PC-9 (cell line): ENCODE results near the gene PSG5. TPM values are rescaled to one million over a fixed set of nuclear protein-coding genes. Genes with fewer than 3 reads are reported as not detected.
"Not testable (repeated sequence)": the region's sequence is repeated elsewhere in the genome, so short reads cannot be mapped to it uniquely, and the experiment has no call there.

Source experiments
- BruUV-seq: library from RNA; stranded (reverse); fragments of 400-500 nt; replicated peaks from 2 replicates; lab custom pipeline; 2021; lab: Mats Ljungman, UMichigan
- CTCF ChIA-PET: fragments of 300-600 bp; sonication (Branson Sonifier 250); formaldehyde crosslinking; loops from one replicate; lab custom pipeline; 2022; ENCODE audit warnings: antibody characterized with exemption; lab: Charles Lee
- POLR2A ChIA-PET: fragments of 300-600 bp; sonication (Branson Sonifier 250); formaldehyde crosslinking; loops from one replicate; lab custom pipeline; 2022; ENCODE audit warnings: antibody characterized with exemption; ENCODE audit not compliant: unreplicated experiment; lab: Charles Lee
- DNase-seq, 2 experiments: peaks; one replicate each; pipeline versions ENCODE4 v3.0.0 to v3.0.0-alpha.2; 2015 to 2022; ENCODE audit warnings: mixed read lengths in 1 of 2
- H2AFZ ChIP-seq: fragments of 200-600 bp; sonication (generic); 2 replicates; pipeline ENCODE4 v1.8.1; 2017; ENCODE audit warnings: antibody characterized with exemption
- H3F3A ChIP-seq: fragments of 200-600 bp; sonication (generic); 2 replicates; pipeline ENCODE4 v1.8.1; 2017; ENCODE audit warnings: antibody characterized with exemption, mild to moderate bottlenecking, low read depth; ENCODE audit not compliant: insufficient read depth
- H3K27ac ChIP-seq: fragments of 200-600 bp; sonication (generic); 2 replicates; pipeline ENCODE4 v1.6.1; 2016; ENCODE audit warnings: mixed run types
- H3K27me3 ChIP-seq: fragments of 200-600 bp; sonication (generic); 2 replicates; pipeline ENCODE4 v1.6.1; 2016; ENCODE audit warnings: low read depth, mixed run types; ENCODE audit not compliant: insufficient read depth
- H3K36me3 ChIP-seq: fragments of 200-600 bp; sonication (generic); 2 replicates; pipeline ENCODE4 v1.6.1; 2016; ENCODE audit warnings: low read depth, mixed run types
- H3K4me1 ChIP-seq: fragments of 200-600 bp; sonication (generic); replicated peaks from 2 replicates; pipeline ENCODE4 v1.6.1; 2016; ENCODE audit warnings: mixed run types; ENCODE audit not compliant: insufficient read depth
- H3K4me2 ChIP-seq: fragments of 200-600 bp; sonication (generic); 2 replicates; pipeline ENCODE4 v1.6.1; 2017; ENCODE audit warnings: mixed run types
- H3K4me3 ChIP-seq: fragments of 200-600 bp; sonication (generic); 2 replicates; pipeline ENCODE4 v1.6.1; 2016; ENCODE audit warnings: mixed run types
- H3K79me2 ChIP-seq: fragments of 200-600 bp; sonication (generic); 2 replicates; pipeline ENCODE4 v1.6.1; 2017; ENCODE audit warnings: low read depth, mixed run types
- H3K9me2 ChIP-seq: fragments of 200-600 bp; sonication (generic); 2 replicates; pipeline ENCODE4 v1.8.1; 2017; ENCODE audit warnings: mild to moderate bottlenecking; ENCODE audit not compliant: insufficient read depth
- H3K9me3 ChIP-seq: fragments of 200-600 bp; sonication (generic); 2 replicates; pipeline ENCODE4 v1.8.1; 2016; ENCODE audit warnings: low read depth; ENCODE audit not compliant: insufficient read depth
- H4K20me1 ChIP-seq: fragments of 200-600 bp; sonication (generic); 2 replicates; pipeline ENCODE4 v1.8.1; 2017; ENCODE audit not compliant: insufficient read depth
- EZH2 ChIP-seq: fragments of 200-600 bp; sonication (generic); IDR thresholded peaks from 2 replicates; pipeline ENCODE4 v1.8.0; 2017; ENCODE audit warnings: antibody characterized with exemption, low read depth
- intact Hi-C: fragments of 100-400 bp; cut with micrococcal nuclease; formaldehyde crosslinking; loops from one replicate; pipeline ENCODE4 v1.10.0; 2022; ENCODE audit not compliant: unreplicated experiment
- total RNA-seq: library from RNA; stranded (reverse); gene quantifications from 2 replicates; pipeline ENCODE4 v1.2.3, GENCODE V29; 2021
- TF ChIP-seq, protein P1 (sequence below): fragments of 200-600 bp; sonication (generic); conservative IDR thresholded peaks from 2 replicates; pipeline ENCODE4 v1.6.1; 2017; ENCODE audit warnings: mixed run types, antibody characterized with exemption, mild to moderate bottlenecking, moderate library complexity

PSG5 gene
- total RNA-seq, 1 experiment from 2014 or later, result 2.3 TPM

DNA sequence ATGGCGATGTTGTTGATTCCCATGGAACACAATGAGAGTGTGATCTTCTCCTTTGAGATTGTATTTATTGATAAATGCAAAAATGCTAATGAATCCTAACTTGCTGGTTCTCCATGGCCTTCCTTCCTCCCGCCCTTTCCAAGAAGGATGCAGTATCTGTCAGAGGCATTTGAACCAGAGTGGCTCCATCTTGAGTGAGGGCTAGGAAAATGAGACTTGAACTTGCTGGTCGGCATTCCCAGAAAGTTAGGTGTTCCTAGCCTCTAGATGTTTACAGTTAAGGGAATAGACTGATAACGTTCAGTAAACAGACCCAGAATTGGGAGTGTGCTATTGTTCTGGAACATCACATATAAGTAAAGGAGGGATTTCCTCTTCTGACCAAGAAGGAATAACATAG, 59.6 kb downstream of the PSG5 start:
- H3K27me3 ChIP-seq, result no peaks in the 10 kb centered on the region
- H3K4me2 ChIP-seq, result no peak overlapping the region
- H3K4me3 ChIP-seq, result no peak overlapping the region
- H2AFZ ChIP-seq, result no peak overlapping the region
- H3F3A ChIP-seq, result no peaks in the 10 kb centered on the region
- H3K9me2 ChIP-seq, result no peaks in the 10 kb centered on the region
- H3K27ac ChIP-seq, result no peak overlapping the region
- H4K20me1 ChIP-seq, result no peaks in the 10 kb centered on the region
- H3K9me3 ChIP-seq, result 0 out of 2 replicates have a peak, but pooled peaks cover 5% of the 10 kb centered on the region
- H3K79me2 ChIP-seq, result no peaks in the 10 kb centered on the region
- no peak for DNase-seq
- intact Hi-C loops, result no loop called here
- CTCF ChIA-PET, result no interaction called here
- no peaks in the 10 kb centered on the region for H3K36me3 ChIP-seq
- H3K4me1 ChIP-seq, result no peaks in the 10 kb centered on the region
- no TSS peak for BruUV-seq
- TF ChIP-seq EZH2, result no peak
- TF ChIP-seq, protein P1, sequence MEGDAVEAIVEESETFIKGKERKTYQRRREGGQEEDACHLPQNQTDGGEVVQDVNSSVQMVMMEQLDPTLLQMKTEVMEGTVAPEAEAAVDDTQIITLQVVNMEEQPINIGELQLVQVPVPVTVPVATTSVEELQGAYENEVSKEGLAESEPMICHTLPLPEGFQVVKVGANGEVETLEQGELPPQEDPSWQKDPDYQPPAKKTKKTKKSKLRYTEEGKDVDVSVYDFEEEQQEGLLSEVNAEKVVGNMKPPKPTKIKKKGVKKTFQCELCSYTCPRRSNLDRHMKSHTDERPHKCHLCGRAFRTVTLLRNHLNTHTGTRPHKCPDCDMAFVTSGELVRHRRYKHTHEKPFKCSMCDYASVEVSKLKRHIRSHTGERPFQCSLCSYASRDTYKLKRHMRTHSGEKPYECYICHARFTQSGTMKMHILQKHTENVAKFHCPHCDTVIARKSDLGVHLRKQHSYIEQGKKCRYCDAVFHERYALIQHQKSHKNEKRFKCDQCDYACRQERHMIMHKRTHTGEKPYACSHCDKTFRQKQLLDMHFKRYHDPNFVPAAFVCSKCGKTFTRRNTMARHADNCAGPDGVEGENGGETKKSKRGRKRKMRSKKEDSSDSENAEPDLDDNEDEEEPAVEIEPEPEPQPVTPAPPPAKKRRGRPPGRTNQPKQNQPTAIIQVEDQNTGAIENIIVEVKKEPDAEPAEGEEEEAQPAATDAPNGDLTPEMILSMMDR, result no peak
- POLR2A ChIA-PET, result no interaction called here

DNA sequence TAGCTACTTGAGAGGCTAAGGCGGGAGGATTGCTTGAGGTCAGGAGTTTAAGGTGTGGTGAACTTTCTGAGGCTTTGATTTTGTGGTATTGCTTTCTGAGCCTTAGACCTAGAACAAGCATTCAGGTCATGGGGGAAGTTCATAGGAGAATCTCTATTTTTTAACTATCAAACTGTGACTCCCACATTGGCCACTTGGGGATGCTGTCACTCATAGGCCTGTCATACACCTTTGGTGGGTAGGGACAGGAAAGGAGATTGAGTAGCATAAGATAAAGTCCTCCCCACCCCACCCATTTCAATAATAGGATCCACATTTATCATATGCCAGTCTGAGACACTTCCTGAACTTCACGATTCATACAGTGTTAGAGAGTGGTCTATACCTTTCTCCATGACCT, 62.0 kb downstream of the PSG5 start:
- no peak for DNase-seq
- Histone ChIP-seq H3K4me1 (peaks cover 23% of the 10 kb centered on the region), H3K9me2 (no peaks in the 10 kb centered on the region), H3K27me3 (no peaks in the 10 kb centered on the region), H2AFZ (no peak overlapping the region), H3K36me3 (no peaks in the 10 kb centered on the region), H3K4me2 (no peak overlapping the region), H3K27ac (no peak overlapping the region), H3K79me2 (no peaks in the 10 kb centered on the region), H3K4me3 (no peak overlapping the region), H3K9me3 (0 out of 2 replicates have a peak, but pooled peaks cover 5% of the 10 kb centered on the region), H4K20me1 (no peaks in the 10 kb centered on the region), H3F3A (peaks cover 8% of the 10 kb centered on the region; the same call in 1 of the 2 replicates)
- intact Hi-C loops, result no loop called here
- CTCF ChIA-PET, result no interaction called here
- BruUV-seq, result no TSS peak
- TF ChIP-seq, protein P1, result no peak; the same call in 1 of the 2 replicates
- TF ChIP-seq EZH2, result no peak
- POLR2A ChIA-PET, result no interaction called here

DNA sequence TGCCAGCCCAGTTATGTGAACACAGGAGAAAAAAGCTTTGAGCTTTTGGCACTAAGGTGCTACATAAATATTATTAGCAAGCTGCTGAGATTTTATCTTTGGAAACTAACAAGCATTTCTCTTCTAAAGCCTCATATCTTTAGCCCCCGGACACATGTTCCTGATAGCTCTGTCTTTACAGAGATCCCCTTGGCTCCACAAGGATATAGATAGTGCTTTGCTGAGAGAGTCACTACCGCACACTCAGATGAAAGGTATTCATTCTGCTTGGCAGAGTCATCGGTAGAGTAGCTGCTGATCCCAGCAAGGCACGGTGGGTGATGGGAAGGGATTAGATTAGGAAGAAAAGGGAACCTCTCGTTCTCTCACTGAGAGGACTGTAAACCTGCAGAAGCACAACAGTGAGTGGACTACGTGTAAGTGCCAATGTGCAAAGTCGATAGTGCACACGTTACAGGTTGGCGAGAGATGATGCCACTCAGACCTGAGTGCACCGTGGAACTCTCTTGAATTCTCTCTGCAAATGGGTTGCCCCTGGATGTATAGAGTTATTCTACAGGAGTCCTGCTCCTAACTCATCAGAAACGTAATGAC, 65.8 kb downstream of the PSG5 start:
- peak; percentile 66 to 93 for DNase-seq
- Histone ChIP-seq H3K27ac (peak overlapping the region; percentile 72), H3K4me1 (peaks cover 29% of the 10 kb centered on the region), H3K4me2 (peak overlapping the region; percentile 50), H3F3A (peaks cover 12% of the 10 kb centered on the region; the same call in 1 of the 2 replicates)
- not testable (repeated sequence) for H4K20me1 ChIP-seq, BruUV-seq, H3K4me3 ChIP-seq, H2AFZ ChIP-seq, H3K79me2 ChIP-seq, H3K9me3 ChIP-seq, H3K9me2 ChIP-seq, H3K27me3 ChIP-seq, H3K36me3 ChIP-seq
- POLR2A ChIA-PET, result interaction anchor here (0.8 kb wide), 1 partner anchor 39 kb away, joined by 3 read pairs; no protein-coding TSS in a partner anchor
- intact Hi-C loops, result loop anchor here (1.0 kb wide), 1 partner anchor 62 kb away; no protein-coding TSS in a partner anchor
- CTCF ChIA-PET, result interaction anchor here (0.5 kb wide), 1 partner anchor 43 kb away, joined by 3 read pairs; no protein-coding TSS in a partner anchor

DNA sequence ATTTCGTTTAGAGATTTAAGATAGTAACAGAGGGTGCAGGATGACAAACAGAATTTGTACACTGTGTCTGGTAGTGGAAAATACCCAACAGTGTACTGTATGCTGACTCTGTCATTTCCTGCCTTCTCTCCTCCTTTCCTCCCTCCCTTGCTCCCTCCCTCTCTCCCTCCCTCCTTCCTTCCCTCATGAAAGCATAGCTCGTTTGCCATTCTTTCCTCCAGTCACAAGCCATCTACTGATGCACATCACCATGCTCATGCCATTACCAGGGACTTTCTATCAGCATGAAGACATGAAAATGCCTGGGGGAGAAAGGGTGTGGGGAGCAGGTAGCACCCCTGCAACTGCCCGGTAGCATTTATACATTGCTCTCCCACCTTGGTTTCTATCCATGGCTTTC, 66.8 kb downstream of the PSG5 start:
- H3K4me2 ChIP-seq, result peak overlapping the region; percentile 50
- not testable (repeated sequence) for H3K9me3 ChIP-seq

More for the DNA sequence above, 66.8 kb downstream of the PSG5 start:
- H3K9me2 ChIP-seq, H3K79me2 ChIP-seq, H2AFZ ChIP-seq, BruUV-seq, intact Hi-C loops, H4K20me1 ChIP-seq, H3K4me3 ChIP-seq, H3K36me3 ChIP-seq, H3K27me3 ChIP-seq, POLR2A ChIA-PET: not testable (repeated sequence)
- peaks cover 29% of the 10 kb centered on the region for H3K4me1 ChIP-seq
- peak in 1 of 2 experiments; percentile 1 for DNase-seq
- CTCF ChIA-PET, result interaction anchor here (0.6 kb wide), 1 partner anchor 144 kb away, joined by 7 read pairs; no protein-coding TSS in a partner anchor
- H3K27ac ChIP-seq, result peak overlapping the region; percentile 72
- H3F3A ChIP-seq, result peaks cover 12% of the 10 kb centered on the region; the same call in 1 of the 2 replicates

Other genes starting within 250 kb of the PSG5 start
- gene PSG7, start 249.3 kb downstream of the PSG5 start, total RNA-seq, result not detected in 2 replicates
- not detected in 2 replicates for gene PSG11, start 160.1 kb downstream of the PSG5 start, total RNA-seq
- gene PSG2, start 103.8 kb downstream of the PSG5 start, total RNA-seq, result not detected in 2 replicates
- gene PSG4, start 19.1 kb upstream of the PSG5 start, total RNA-seq, result 0.24 TPM in 1 of 2 replicates, not detected in the other
- gene PSG9, start 83.0 kb upstream of the PSG5 start, total RNA-seq, result not detected in 2 replicates
- 6.0 and 7.8 TPM in 2 replicates for gene CD177, start 167.2 kb upstream of the PSG5 start, total RNA-seq
- not detected in 2 replicates for gene TEX101, start 228.4 kb upstream of the PSG5 start, total RNA-seq